WTC11 (cell line): Measurements from ENCODE around the gene C10orf90. TPM values are rescaled to one million over a fixed set of nuclear protein-coding genes. Genes with fewer than 3 reads are reported as not detected.

ENCODE experiments used
- ATAC-seq: fragments of 200-7000 bp; cut with Tn5 transposase; 2 replicates; pipeline ENCODE4 v1.10.0; 2021; ENCODE audit warnings: mild to moderate bottlenecking, moderate library complexity
- CTCF ChIA-PET: fragments of 300-600 bp; sonication (Branson Sonifier 250); formaldehyde crosslinking; loops from one replicate; lab custom pipeline; 2021; ENCODE audit warnings: antibody characterized with exemption; lab: Charles Lee
- POLR2A ChIA-PET: fragments of 350-600 bp; sonication (Branson Sonifier 250); formaldehyde crosslinking; loops from one replicate; lab custom pipeline; 2021; ENCODE audit warnings: antibody characterized with exemption; lab: Charles Lee
- DNase-seq: peaks from one replicate; pipeline ENCODE4 v3.0.0; 2021; ENCODE audit warnings: low spot score
- H3K27ac Mint-ChIP-seq: 2 replicates; pipeline ENCODE4 v1.8.0; 2021; ENCODE audit warnings: mixed read lengths
- H3K27me3 Mint-ChIP-seq: 2 replicates; pipeline ENCODE4 v1.8.0; 2021; ENCODE audit warnings: low read depth, mild to moderate bottlenecking, moderate library complexity, mixed read lengths
- H3K36me3 Mint-ChIP-seq: 2 replicates; pipeline ENCODE4 v1.8.0; 2021; ENCODE audit warnings: mixed read lengths
- H3K4me1 Mint-ChIP-seq: 2 replicates; pipeline ENCODE4 v1.8.0; 2022; ENCODE audit warnings: mixed read lengths
- H3K4me3 Mint-ChIP-seq: 2 replicates; pipeline ENCODE4 v1.8.0; 2021; ENCODE audit warnings: mild to moderate bottlenecking, moderate library complexity, mixed read lengths
- H3K9me3 Mint-ChIP-seq: 2 replicates; pipeline ENCODE4 v1.8.0; 2021; ENCODE audit warnings: mixed read lengths
- HMGA2 ChIP-seq: fragments of 250-450 bp; sonication (Bioruptor Pico); IDR thresholded peaks from 2 replicates; pipeline ENCODE4 v1.4.0; 2021; ENCODE audit warnings: mild to moderate bottlenecking, moderate library complexity
- IRF2 ChIP-seq: sonication (generic); formaldehyde crosslinking; IDR thresholded peaks from 2 replicates; pipeline ENCODE4 v1.8.0; 2022; ENCODE audit warnings: low read depth, missing genetic modification reagents, borderline replicate concordance
- JUN ChIP-seq: sonication (generic); formaldehyde crosslinking; IDR thresholded peaks from 2 replicates; pipeline ENCODE4 v1.8.0; 2023; ENCODE audit warnings: mild to moderate bottlenecking, missing genetic modification reagents
- NR1H2 ChIP-seq: sonication (generic); formaldehyde crosslinking; IDR thresholded peaks from 2 replicates; pipeline ENCODE4 v1.9.0; 2021; ENCODE audit warnings: mild to moderate bottlenecking, moderate library complexity, missing genetic modification reagents
- NR3C1 ChIP-seq: sonication (generic); formaldehyde crosslinking; conservative IDR thresholded peaks from 2 replicates; pipeline ENCODE4 v1.8.1; 2023; ENCODE audit warnings: low read depth, mild to moderate bottlenecking, missing genetic modification reagents
- RORB ChIP-seq: fragments of 250-450 bp; sonication (Bioruptor Pico); IDR thresholded peaks from 2 replicates; pipeline ENCODE4 v1.9.0; 2021; ENCODE audit warnings: mild to moderate bottlenecking
- ZNF121 ChIP-seq: sonication (generic); formaldehyde crosslinking; IDR thresholded peaks from 2 replicates; pipeline ENCODE4 v1.8.0; 2023; ENCODE audit warnings: missing genetic modification reagents
- ZNF219 ChIP-seq: sonication (generic); formaldehyde crosslinking; IDR thresholded peaks from 2 replicates; pipeline ENCODE4 v1.8.0; 2023; ENCODE audit warnings: missing genetic modification reagents, mild to moderate bottlenecking, borderline replicate concordance
- ZNF423 ChIP-seq: fragments of 250-450 bp; sonication (Bioruptor Pico); IDR thresholded peaks from 2 replicates; pipeline ENCODE4 v2.1.2; 2022; ENCODE audit warnings: mild to moderate bottlenecking, moderate library complexity
- total RNA-seq: library from RNA; stranded (reverse); gene quantifications from 3 replicates; pipeline ENCODE4 v1.2.3, GENCODE V29; 2021
- TF ChIP-seq, protein P1 (sequence below): sonication (generic); formaldehyde crosslinking; IDR thresholded peaks from 2 replicates; pipeline ENCODE4 v1.8.1; 2023; ENCODE audit warnings: mild to moderate bottlenecking, missing genetic modification reagents
- TF ChIP-seq, protein P2 (sequence below): sonication (generic); formaldehyde crosslinking; IDR thresholded peaks from 2 replicates; pipeline ENCODE4 v1.8.0; 2022; ENCODE audit warnings: mild to moderate bottlenecking, missing genetic modification reagents
- TF ChIP-seq, protein P3 (sequence below): sonication (generic); formaldehyde crosslinking; IDR thresholded peaks from 2 replicates; pipeline ENCODE4 v1.8.0; 2022; ENCODE audit warnings: mild to moderate bottlenecking, missing genetic modification reagents
- TF ChIP-seq, protein P4 (sequence below): fragments of 200-600 bp; IDR thresholded peaks from 2 replicates; pipeline ENCODE4 v1.8.0; 2022; ENCODE audit warnings: antibody characterized with exemption
- TF ChIP-seq, protein P5 (sequence below): sonication (generic); formaldehyde crosslinking; IDR thresholded peaks from 2 replicates; pipeline ENCODE4 v1.8.1; 2023; ENCODE audit warnings: mild to moderate bottlenecking, missing genetic modification reagents, moderate library complexity
- TF ChIP-seq, protein P6 (sequence below): sonication (generic); formaldehyde crosslinking; IDR thresholded peaks from 2 replicates; pipeline ENCODE4 v1.8.0; 2022; ENCODE audit warnings: mild to moderate bottlenecking, missing genetic modification reagents
- TF ChIP-seq, protein P7 (sequence below): sonication (generic); formaldehyde crosslinking; IDR thresholded peaks from 2 replicates; pipeline ENCODE4 v1.8.1; 2022; ENCODE audit warnings: mild to moderate bottlenecking, missing genetic modification reagents, moderate library complexity, borderline replicate concordance
- TF ChIP-seq, protein P8 (sequence below): fragments of 250-450 bp; sonication (Bioruptor Pico); IDR thresholded peaks from 2 replicates; pipeline ENCODE4 v1.8.0; 2021; ENCODE audit warnings: mild to moderate bottlenecking

C10orf90 gene
- total RNA-seq, 1 experiment from 2014 or later = 0.85 TPM

DNA sequence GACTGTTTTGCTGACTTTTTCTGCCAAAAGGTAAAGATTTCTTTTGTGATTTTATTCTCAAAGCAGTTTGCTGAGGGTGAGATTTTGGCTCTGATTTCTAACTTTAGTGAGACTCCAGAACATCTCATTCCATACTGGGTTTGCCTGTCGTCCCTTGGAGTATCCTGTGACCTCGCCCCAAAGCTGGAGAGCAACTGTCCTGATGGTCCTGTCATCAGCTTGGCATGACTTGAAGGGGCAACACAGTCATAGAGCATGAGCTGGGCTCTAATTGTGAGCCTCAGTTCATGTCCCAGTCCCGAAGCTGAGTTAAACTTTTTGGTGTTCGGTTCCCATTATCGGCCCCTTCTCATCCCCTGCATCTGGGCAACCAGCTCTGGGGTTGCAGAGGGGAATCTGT lies 23.4 kb downstream of the C10orf90 start (continued):
- TF ChIP-seq, protein P1, sequence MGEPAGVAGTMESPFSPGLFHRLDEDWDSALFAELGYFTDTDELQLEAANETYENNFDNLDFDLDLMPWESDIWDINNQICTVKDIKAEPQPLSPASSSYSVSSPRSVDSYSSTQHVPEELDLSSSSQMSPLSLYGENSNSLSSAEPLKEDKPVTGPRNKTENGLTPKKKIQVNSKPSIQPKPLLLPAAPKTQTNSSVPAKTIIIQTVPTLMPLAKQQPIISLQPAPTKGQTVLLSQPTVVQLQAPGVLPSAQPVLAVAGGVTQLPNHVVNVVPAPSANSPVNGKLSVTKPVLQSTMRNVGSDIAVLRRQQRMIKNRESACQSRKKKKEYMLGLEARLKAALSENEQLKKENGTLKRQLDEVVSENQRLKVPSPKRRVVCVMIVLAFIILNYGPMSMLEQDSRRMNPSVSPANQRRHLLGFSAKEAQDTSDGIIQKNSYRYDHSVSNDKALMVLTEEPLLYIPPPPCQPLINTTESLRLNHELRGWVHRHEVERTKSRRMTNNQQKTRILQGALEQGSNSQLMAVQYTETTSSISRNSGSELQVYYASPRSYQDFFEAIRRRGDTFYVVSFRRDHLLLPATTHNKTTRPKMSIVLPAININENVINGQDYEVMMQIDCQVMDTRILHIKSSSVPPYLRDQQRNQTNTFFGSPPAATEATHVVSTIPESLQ (CRISPR knock-in tag) = no peak
- TF ChIP-seq ZNF423 (CRISPR knock-in tag) = no peak

DNA sequence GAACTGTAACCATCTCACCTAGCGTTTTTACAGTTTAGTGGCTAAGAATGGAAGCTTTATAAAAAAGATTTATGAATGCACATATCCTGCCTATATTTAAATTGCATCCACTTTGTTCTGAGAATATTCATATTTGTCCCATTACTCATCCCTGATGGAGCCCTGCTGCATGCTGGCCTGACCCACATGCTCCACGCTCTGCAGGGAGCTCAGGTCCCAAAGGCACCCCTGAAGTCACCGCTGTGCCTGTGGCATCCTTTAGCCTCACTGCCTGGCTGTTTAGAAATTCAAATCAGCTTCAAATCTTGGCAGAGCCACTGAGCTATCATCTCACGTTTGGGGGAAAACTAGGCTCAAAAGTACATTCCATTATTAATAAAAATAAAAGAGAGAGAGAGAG lies 24.4 kb downstream of the C10orf90 start:
- POLR2A ChIA-PET = no interaction called here
- H3K9me3 Mint-ChIP-seq = peaks cover 11% of the 10 kb centered on the region
- DNase-seq (no peak), ATAC-seq (no peak)
- H3K4me1 Mint-ChIP-seq = peaks cover 13% of the 10 kb centered on the region
- TF ChIP-seq ZNF219 (CRISPR knock-in tag) (no peak), RORB (CRISPR knock-in tag) (no peak), NR3C1 (CRISPR knock-in tag) (no peak)
- TF ChIP-seq, protein P2, sequence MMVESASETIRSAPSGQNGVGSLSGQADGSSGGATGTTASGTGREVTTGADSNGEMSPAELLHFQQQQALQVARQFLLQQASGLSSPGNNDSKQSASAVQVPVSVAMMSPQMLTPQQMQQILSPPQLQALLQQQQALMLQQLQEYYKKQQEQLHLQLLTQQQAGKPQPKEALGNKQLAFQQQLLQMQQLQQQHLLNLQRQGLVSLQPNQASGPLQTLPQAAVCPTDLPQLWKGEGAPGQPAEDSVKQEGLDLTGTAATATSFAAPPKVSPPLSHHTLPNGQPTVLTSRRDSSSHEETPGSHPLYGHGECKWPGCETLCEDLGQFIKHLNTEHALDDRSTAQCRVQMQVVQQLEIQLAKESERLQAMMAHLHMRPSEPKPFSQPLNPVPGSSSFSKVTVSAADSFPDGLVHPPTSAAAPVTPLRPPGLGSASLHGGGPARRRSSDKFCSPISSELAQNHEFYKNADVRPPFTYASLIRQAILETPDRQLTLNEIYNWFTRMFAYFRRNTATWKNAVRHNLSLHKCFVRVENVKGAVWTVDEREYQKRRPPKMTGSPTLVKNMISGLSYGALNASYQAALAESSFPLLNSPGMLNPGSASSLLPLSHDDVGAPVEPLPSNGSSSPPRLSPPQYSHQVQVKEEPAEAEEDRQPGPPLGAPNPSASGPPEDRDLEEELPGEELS (CRISPR knock-in tag) = no peak
- TF ChIP-seq, protein P3, sequence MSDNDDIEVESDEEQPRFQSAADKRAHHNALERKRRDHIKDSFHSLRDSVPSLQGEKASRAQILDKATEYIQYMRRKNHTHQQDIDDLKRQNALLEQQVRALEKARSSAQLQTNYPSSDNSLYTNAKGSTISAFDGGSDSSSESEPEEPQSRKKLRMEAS (CRISPR knock-in tag) = no peak
- TF ChIP-seq, protein P4, sequence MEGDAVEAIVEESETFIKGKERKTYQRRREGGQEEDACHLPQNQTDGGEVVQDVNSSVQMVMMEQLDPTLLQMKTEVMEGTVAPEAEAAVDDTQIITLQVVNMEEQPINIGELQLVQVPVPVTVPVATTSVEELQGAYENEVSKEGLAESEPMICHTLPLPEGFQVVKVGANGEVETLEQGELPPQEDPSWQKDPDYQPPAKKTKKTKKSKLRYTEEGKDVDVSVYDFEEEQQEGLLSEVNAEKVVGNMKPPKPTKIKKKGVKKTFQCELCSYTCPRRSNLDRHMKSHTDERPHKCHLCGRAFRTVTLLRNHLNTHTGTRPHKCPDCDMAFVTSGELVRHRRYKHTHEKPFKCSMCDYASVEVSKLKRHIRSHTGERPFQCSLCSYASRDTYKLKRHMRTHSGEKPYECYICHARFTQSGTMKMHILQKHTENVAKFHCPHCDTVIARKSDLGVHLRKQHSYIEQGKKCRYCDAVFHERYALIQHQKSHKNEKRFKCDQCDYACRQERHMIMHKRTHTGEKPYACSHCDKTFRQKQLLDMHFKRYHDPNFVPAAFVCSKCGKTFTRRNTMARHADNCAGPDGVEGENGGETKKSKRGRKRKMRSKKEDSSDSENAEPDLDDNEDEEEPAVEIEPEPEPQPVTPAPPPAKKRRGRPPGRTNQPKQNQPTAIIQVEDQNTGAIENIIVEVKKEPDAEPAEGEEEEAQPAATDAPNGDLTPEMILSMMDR = no peak
- H3K27me3 Mint-ChIP-seq = no peaks in the 10 kb centered on the region
- no peak overlapping the region for H3K4me3 Mint-ChIP-seq
- CTCF ChIA-PET = interaction anchor here (0.9 to 1.4 kb wide), 2 partner anchors 103 to 209 kb away, joined by 3 read pairs; no protein-coding TSS in a partner anchor
- H3K36me3 Mint-ChIP-seq = no peaks in the 10 kb centered on the region
- no peak overlapping the region for H3K27ac Mint-ChIP-seq

DNA sequence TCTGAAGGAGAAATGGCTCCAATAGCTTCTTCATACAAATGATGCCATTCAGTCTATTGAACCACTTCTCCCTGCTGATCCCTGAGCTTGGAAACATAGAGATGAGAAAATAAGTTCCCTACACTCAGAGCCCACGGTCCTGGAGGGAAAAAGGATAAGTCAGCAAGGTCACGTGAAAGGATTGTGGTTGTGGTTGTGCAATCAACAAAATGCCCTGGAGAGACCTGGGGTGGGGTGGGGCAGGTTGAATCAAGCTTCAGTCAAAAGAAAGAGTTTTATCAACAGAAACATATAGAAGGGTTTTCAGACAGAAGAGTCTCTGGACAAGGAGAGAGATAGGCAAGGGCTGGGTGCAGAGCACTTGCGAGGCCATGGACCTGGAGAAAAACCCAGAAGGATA lies 30.1 kb downstream of the C10orf90 start:
- no peaks in the 10 kb centered on the region; the same call in 1 of the 2 replicates for H3K27me3 Mint-ChIP-seq
- H3K27ac Mint-ChIP-seq = no peak overlapping the region
- H3K9me3 Mint-ChIP-seq = peaks cover 13% of the 10 kb centered on the region; the same call in 1 of the 2 replicates
- ChIA-PET POLR2A (no interaction called here), CTCF (no interaction called here)
- no peaks in the 10 kb centered on the region for H3K36me3 Mint-ChIP-seq
- DNase-seq = no peak
- ATAC-seq = no peak
- H3K4me3 Mint-ChIP-seq = no peak overlapping the region
- 0 out of 2 replicates have a peak, but pooled peaks cover 2% of the 10 kb centered on the region for H3K4me1 Mint-ChIP-seq
- no peak for TF ChIP-seq JUN (CRISPR knock-in tag)
- TF ChIP-seq, protein P2 (CRISPR knock-in tag) = no peak
- TF ChIP-seq, protein P5, sequence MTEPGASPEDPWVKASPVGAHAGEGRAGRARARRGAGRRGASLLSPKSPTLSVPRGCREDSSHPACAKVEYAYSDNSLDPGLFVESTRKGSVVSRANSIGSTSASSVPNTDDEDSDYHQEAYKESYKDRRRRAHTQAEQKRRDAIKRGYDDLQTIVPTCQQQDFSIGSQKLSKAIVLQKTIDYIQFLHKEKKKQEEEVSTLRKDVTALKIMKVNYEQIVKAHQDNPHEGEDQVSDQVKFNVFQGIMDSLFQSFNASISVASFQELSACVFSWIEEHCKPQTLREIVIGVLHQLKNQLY = no peak
- no peak for TF ChIP-seq IRF2 (CRISPR knock-in tag)
- TF ChIP-seq, protein P6, sequence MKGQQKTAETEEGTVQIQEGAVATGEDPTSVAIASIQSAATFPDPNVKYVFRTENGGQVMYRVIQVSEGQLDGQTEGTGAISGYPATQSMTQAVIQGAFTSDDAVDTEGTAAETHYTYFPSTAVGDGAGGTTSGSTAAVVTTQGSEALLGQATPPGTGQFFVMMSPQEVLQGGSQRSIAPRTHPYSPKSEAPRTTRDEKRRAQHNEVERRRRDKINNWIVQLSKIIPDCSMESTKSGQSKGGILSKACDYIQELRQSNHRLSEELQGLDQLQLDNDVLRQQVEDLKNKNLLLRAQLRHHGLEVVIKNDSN (CRISPR knock-in tag) = no peak
- no peak for TF ChIP-seq ZNF121 (CRISPR knock-in tag)
- TF ChIP-seq, protein P7, sequence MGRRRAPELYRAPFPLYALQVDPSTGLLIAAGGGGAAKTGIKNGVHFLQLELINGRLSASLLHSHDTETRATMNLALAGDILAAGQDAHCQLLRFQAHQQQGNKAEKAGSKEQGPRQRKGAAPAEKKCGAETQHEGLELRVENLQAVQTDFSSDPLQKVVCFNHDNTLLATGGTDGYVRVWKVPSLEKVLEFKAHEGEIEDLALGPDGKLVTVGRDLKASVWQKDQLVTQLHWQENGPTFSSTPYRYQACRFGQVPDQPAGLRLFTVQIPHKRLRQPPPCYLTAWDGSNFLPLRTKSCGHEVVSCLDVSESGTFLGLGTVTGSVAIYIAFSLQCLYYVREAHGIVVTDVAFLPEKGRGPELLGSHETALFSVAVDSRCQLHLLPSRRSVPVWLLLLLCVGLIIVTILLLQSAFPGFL = no peak
- TF ChIP-seq, protein P1 (CRISPR knock-in tag) = no peak
- TF ChIP-seq HMGA2 (CRISPR knock-in tag) = no peak
- TF ChIP-seq NR1H2 = no peak
- TF ChIP-seq, protein P8, sequence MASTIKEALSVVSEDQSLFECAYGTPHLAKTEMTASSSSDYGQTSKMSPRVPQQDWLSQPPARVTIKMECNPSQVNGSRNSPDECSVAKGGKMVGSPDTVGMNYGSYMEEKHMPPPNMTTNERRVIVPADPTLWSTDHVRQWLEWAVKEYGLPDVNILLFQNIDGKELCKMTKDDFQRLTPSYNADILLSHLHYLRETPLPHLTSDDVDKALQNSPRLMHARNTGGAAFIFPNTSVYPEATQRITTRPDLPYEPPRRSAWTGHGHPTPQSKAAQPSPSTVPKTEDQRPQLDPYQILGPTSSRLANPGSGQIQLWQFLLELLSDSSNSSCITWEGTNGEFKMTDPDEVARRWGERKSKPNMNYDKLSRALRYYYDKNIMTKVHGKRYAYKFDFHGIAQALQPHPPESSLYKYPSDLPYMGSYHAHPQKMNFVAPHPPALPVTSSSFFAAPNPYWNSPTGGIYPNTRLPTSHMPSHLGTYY (CRISPR knock-in tag) = no peak
